ENCODE data around the gene TCFL5.

DNA sequence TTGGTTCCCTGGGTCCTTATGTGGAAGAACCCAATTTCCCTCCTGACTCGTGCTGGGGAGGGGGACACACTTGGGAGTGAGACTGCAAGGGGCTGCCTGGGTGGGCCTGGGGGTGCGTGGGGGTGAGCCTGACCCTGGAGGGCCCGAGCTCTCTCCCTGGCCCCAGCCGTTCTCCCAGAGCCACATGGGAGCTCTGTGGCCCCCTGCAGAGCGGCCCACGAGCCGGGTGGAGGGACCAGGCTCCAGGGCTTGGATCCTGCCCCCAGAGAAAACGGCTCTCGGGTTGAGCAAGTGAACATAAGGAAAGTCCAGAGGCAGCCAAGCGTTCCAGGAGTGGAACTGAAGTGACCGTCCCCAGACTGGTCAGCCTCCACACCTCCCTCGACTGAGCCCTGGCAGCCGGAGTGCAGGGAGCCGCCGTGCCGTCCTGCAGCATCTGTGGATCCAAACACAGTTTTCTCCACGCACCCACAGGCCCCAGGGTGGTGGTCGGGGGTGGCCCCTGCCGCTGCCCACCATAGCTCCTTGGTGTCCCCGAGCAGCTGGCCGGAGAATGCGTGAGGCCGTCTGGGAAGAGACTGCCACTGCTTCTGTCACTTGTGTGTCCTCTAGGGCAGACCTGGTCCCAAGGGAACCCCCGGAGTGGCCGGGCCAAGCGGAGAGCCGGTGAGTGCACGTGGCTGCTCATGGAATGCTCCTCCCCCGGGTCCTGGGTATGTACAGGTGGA is 34.1 kb downstream of the TCFL5 start:
- TF ChIP-seq EZH2 (IDR thresholded peaks at IDR 0.05; ENCODE audit: insufficient read depth, poor library complexity, severe bottlenecking) (no peak), EZH2phosphoT487 (IDR thresholded peaks at IDR 0.05; ENCODE audit: insufficient read depth, low read depth) (no peak)

All from GM23248 (cell line).